Measurements from ENCODE around the gene EVA1A. TPM values are rescaled to one million over a fixed set of nuclear protein-coding genes. Genes with fewer than 3 reads are reported as not detected.
A peak's percentile ranks its signal among the peaks of the same experiment; 100 is the strongest.

Gene EVA1A
- total RNA-seq, 2 donors from 2014 or later, result not detected

- H3K4me3 Mint-ChIP-seq, result no peak overlapping the region
- DNase-seq (ENCODE audit: low spot score) (no peak), ATAC-seq (no peak)
- H3K27me3 Mint-ChIP-seq, result peaks cover 4 to 12% of the 10 kb centered on the region in 2 donors
- H3K36me3 Mint-ChIP-seq, result no peaks in the 10 kb centered on the region
- no peaks in the 10 kb centered on the region for H3K4me1 Mint-ChIP-seq (ENCODE audit: low read depth in 2 of 2)
- H3K27ac Mint-ChIP-seq, result no peak overlapping the region
- H3K9me3 Mint-ChIP-seq, result no peaks in the 10 kb centered on the region
Observed at GRCh38 chr2:75577280-75577679, 16.5 kb upstream of the EVA1A start.

- Mint-ChIP-seq H3K4me1 (ENCODE audit: low read depth in 2 of 2) (no peaks in the 10 kb centered on the region), H3K4me3 (no peak overlapping the region), H3K27ac (no peak overlapping the region), H3K27me3 (peaks cover 9 to 11% of the 10 kb centered on the region in 2 donors), H3K36me3 (no peaks in the 10 kb centered on the region), H3K9me3 (no peaks in the 10 kb centered on the region)
- no peak for ATAC-seq
- DNase-seq (ENCODE audit: low spot score), result no peak
Observed at GRCh38 chr2:75574106-75574505, 13.4 kb upstream of the EVA1A start.

- Mint-ChIP-seq H3K9me3 (no peaks in the 10 kb centered on the region), H3K36me3 (no peaks in the 10 kb centered on the region), H3K4me3 (no peak overlapping the region), H3K27me3 (peaks cover 9 to 18% of the 10 kb centered on the region in 2 donors), H3K4me1 (ENCODE audit: low read depth in 2 of 2) (no peaks in the 10 kb centered on the region), H3K27ac (no peak overlapping the region)
- DNase-seq (ENCODE audit: low spot score), result no peak
- ATAC-seq, result no peak
Observed at GRCh38 chr2:75573145-75573878, 12.6 kb upstream of the EVA1A start.

GRCh38 chr2:75571730-75572430 is 11.1 kb upstream of the EVA1A start:
- no peak for ATAC-seq
- no peaks in the 10 kb centered on the region for H3K36me3 Mint-ChIP-seq

GRCh38 chr2:75570948-75571729 is 10.4 kb upstream of the EVA1A start:
- Mint-ChIP-seq H3K27me3 (peaks cover 14 to 25% of the 10 kb centered on the region in 2 donors), H3K27ac (no peak overlapping the region)

More at GRCh38 chr2:75571730-75572430, 11.1 kb upstream of the EVA1A start:
- no peak for DNase-seq (ENCODE audit: low spot score)
- H3K27ac Mint-ChIP-seq, result no peak overlapping the region
- peaks cover 14 to 24% of the 10 kb centered on the region in 2 donors for H3K27me3 Mint-ChIP-seq
- no peaks in the 10 kb centered on the region for H3K9me3 Mint-ChIP-seq
- H3K4me1 Mint-ChIP-seq (ENCODE audit: low read depth in 2 of 2), result no peaks in the 10 kb centered on the region
- no peak overlapping the region for H3K4me3 Mint-ChIP-seq

GRCh38 chr2:75570024-75570947 is 9.5 kb upstream of the EVA1A start:
- no peak overlapping the region for H3K27ac Mint-ChIP-seq
- no peaks in the 10 kb centered on the region for H3K9me3 Mint-ChIP-seq
- H3K27me3 Mint-ChIP-seq, result peaks cover 15 to 31% of the 10 kb centered on the region in 2 donors
- DNase-seq (ENCODE audit: low spot score), result no peak
- H3K4me3 Mint-ChIP-seq, result no peak overlapping the region
- no peak for ATAC-seq
- no peaks in the 10 kb centered on the region for H3K36me3 Mint-ChIP-seq
- no peaks in the 10 kb centered on the region for H3K4me1 Mint-ChIP-seq (ENCODE audit: low read depth in 2 of 2)

More at GRCh38 chr2:75570948-75571729, 10.4 kb upstream of the EVA1A start:
- ATAC-seq, result no peak
- H3K36me3 Mint-ChIP-seq, result no peaks in the 10 kb centered on the region
- H3K9me3 Mint-ChIP-seq, result no peaks in the 10 kb centered on the region
- H3K4me1 Mint-ChIP-seq (ENCODE audit: low read depth in 2 of 2), result no peaks in the 10 kb centered on the region
- DNase-seq (ENCODE audit: low spot score), result no peak
- no peak overlapping the region for H3K4me3 Mint-ChIP-seq

- H3K9me3 Mint-ChIP-seq, result no peaks in the 10 kb centered on the region
- no peak overlapping the region for H3K4me3 Mint-ChIP-seq
- no peaks in the 10 kb centered on the region for H3K36me3 Mint-ChIP-seq
- H3K27ac Mint-ChIP-seq, result no peak overlapping the region
- no peak for DNase-seq (ENCODE audit: low spot score)
- ATAC-seq, result no peak
- peaks cover 21 to 31% of the 10 kb centered on the region in 2 donors for H3K27me3 Mint-ChIP-seq
- H3K4me1 Mint-ChIP-seq (ENCODE audit: low read depth in 2 of 2), result no peaks in the 10 kb centered on the region
Observed at GRCh38 chr2:75569546-75569945, 8.8 kb upstream of the EVA1A start.

GRCh38 chr2:75568174-75568573 is 7.4 kb upstream of the EVA1A start:
- no peak for DNase-seq (ENCODE audit: low spot score)
- peaks cover 0 to 6% of the 10 kb centered on the region in 2 donors for H3K4me1 Mint-ChIP-seq (ENCODE audit: low read depth in 2 of 2)
- no peak for ATAC-seq

GRCh38 chr2:75565472-75566462 is 5.0 kb upstream of the EVA1A start:
- Mint-ChIP-seq H3K36me3 (no peaks in the 10 kb centered on the region), H3K9me3 (no peaks in the 10 kb centered on the region), H3K4me1 (ENCODE audit: low read depth in 2 of 2) (peaks cover 0 to 6% of the 10 kb centered on the region in 2 donors), H3K27ac (no peak overlapping the region), H3K27me3 (peaks cover 38 to 53% of the 10 kb centered on the region in 2 donors), H3K4me3 (no peak overlapping the region)
- no peak for ATAC-seq
- DNase-seq (ENCODE audit: low spot score), result no peak

More at GRCh38 chr2:75568174-75568573, 7.4 kb upstream of the EVA1A start:
- Mint-ChIP-seq H3K27ac (no peak overlapping the region), H3K27me3 (peaks cover 29 to 41% of the 10 kb centered on the region in 2 donors), H3K9me3 (no peaks in the 10 kb centered on the region), H3K36me3 (no peaks in the 10 kb centered on the region), H3K4me3 (no peak overlapping the region)

GRCh38 chr2:75564713-75565359 is 4.1 kb upstream of the EVA1A start:
- peaks cover 0 to 9% of the 10 kb centered on the region in 2 donors for H3K4me1 Mint-ChIP-seq (ENCODE audit: low read depth in 2 of 2)
- DNase-seq (ENCODE audit: low spot score), result no peak
- H3K4me3 Mint-ChIP-seq, result no peak overlapping the region
- H3K27me3 Mint-ChIP-seq, result peaks cover 41 to 49% of the 10 kb centered on the region in 2 donors
- no peaks in the 10 kb centered on the region for H3K9me3 Mint-ChIP-seq
- no peak overlapping the region for H3K27ac Mint-ChIP-seq
- H3K36me3 Mint-ChIP-seq, result no peaks in the 10 kb centered on the region
- no peak for ATAC-seq

GRCh38 chr2:75564026-75564688 is 3.4 kb upstream of the EVA1A start:
- H3K4me1 Mint-ChIP-seq (ENCODE audit: low read depth in 2 of 2), result peaks cover 0 to 9% of the 10 kb centered on the region in 2 donors
- H3K4me3 Mint-ChIP-seq, result no peak overlapping the region
- ATAC-seq (peak in 1 of 2 donors; percentile 57), DNase-seq (ENCODE audit: low spot score) (no peak)
- no peaks in the 10 kb centered on the region for H3K36me3 Mint-ChIP-seq
- H3K27ac Mint-ChIP-seq, result no peak overlapping the region
- peaks cover 39 to 46% of the 10 kb centered on the region in 2 donors for H3K27me3 Mint-ChIP-seq
- no peaks in the 10 kb centered on the region for H3K9me3 Mint-ChIP-seq
